GM18861 (cell line): ENCODE measurements around the gene EDDM13.
"Not testable (repeated sequence)": the region's sequence is repeated elsewhere in the genome, so short reads cannot be mapped to it uniquely, and the experiment has no call there.

ENCODE experiments used
- ATAC-seq: cut with Tn5 transposase; IDR thresholded peaks from one replicate; pipeline ENCODE4 v1.9.1; 2021; ENCODE audit not compliant: unreplicated experiment

EDDM13 gene

GRCh38 chr19:56272161-56272798 is at the start of gene EDDM13:
TSS of gene EDDM13 (plus strand) at chr19:56272748. CDS start at chr19:56272835, 87 bp downstream.
- no peak for ATAC-seq

- no peak for ATAC-seq
Observed at GRCh38 chr19:56222901-56223300, 49.6 kb upstream of the EDDM13 start.

GRCh38 chr19:56223481-56223880 is 49.1 kb upstream of the EDDM13 start:
- no peak for ATAC-seq

- no peak for ATAC-seq
Observed at GRCh38 chr19:56245121-56245740, 27.3 kb upstream of the EDDM13 start.

- ATAC-seq: not testable (repeated sequence)
Observed at GRCh38 chr19:56245764-56246163, 26.8 kb upstream of the EDDM13 start.

- not testable (repeated sequence) for ATAC-seq
Observed at GRCh38 chr19:56248736-56249338, 23.7 kb upstream of the EDDM13 start.

- ATAC-seq: no peak
Observed at GRCh38 chr19:56252699-56253422, 19.7 kb upstream of the EDDM13 start.

GRCh38 chr19:56253737-56254136 is 18.8 kb upstream of the EDDM13 start:
- no peak for ATAC-seq

GRCh38 chr19:56258272-56258671 is 14.3 kb upstream of the EDDM13 start:
- ATAC-seq: no peak

- ATAC-seq: no peak
Observed at GRCh38 chr19:56261145-56261544, 11.4 kb upstream of the EDDM13 start.

- not testable (repeated sequence) for ATAC-seq
Observed at GRCh38 chr19:56261932-56262331, 10.6 kb upstream of the EDDM13 start.

- no peak for ATAC-seq
Observed at GRCh38 chr19:56263319-56263718, 9.2 kb upstream of the EDDM13 start.

- no peak for ATAC-seq
Observed at GRCh38 chr19:56266051-56266450, 6.5 kb upstream of the EDDM13 start.

- no peak for ATAC-seq
Observed at GRCh38 chr19:56269348-56269747, 3.2 kb upstream of the EDDM13 start.

- ATAC-seq: no peak
Observed at GRCh38 chr19:56270676-56271075, 1.9 kb upstream of the EDDM13 start.

- no peak for ATAC-seq
Observed at GRCh38 chr19:56271151-56271550, 1.4 kb upstream of the EDDM13 start.

- no peak for ATAC-seq
Observed at GRCh38 chr19:56273563-56274117, 1.1 kb downstream of the EDDM13 start.

- ATAC-seq: no peak
Observed at GRCh38 chr19:56282809-56283208, 10.3 kb downstream of the EDDM13 start.

GRCh38 chr19:56284746-56285145 is 12.2 kb downstream of the EDDM13 start:
- ATAC-seq: no peak

- ATAC-seq: no peak
Observed at GRCh38 chr19:56290104-56290503, 17.6 kb downstream of the EDDM13 start.

- ATAC-seq: no peak
Observed at GRCh38 chr19:56291867-56292266, 19.3 kb downstream of the EDDM13 start.
